ENCODE measurements around the gene TEX54.

- TF ChIP-seq HDAC2 (IDR thresholded peaks at IDR 0.05) (no peak), RAD21 (conservative IDR thresholded peaks at IDR 0.05 in 1 of 2, IDR thresholded peaks at IDR 0.05 in 1 of 2) (no peak), CTCF (IDR thresholded peaks at IDR 0.05) (no peak), MYC (IDR thresholded peaks at IDR 0.05; ENCODE audit: borderline replicate concordance, low read length) (no peak), POLR2A (IDR thresholded peaks at IDR 0.05; ENCODE audit: low read length) (no peak), CHD4 (IDR thresholded peaks at IDR 0.05; ENCODE audit: borderline replicate concordance) (no peak), GATA3 (IDR thresholded peaks at IDR 0.05; ENCODE audit: borderline replicate concordance) (no peak), NR3C1 (IDR thresholded peaks at IDR 0.05) (no peak), ATOH8 (CRISPR knock-in tag; IDR thresholded peaks at IDR 0.05; ENCODE audit: low read depth) (no peak), REST (IDR thresholded peaks at IDR 0.05) (no peak), RFX5 (IDR thresholded peaks at IDR 0.05) (no peak)
These were observed 44.1 kb upstream of the TEX54 start for GRCh38 chr11:62876712-62877111.
